HEK293 (cell line): ENCODE data around the gene USP1.
A peak's percentile ranks its signal among the peaks of the same experiment; 100 is the strongest.

Experiments
- CTCF ChIA-PET: fragments of 350-600 bp; formaldehyde crosslinking; extraction: SDS; loops from one replicate; lab custom pipeline; 2021; ENCODE audit warnings: antibody characterized with exemption; lab: Yijun Ruan, JAX
- POLR2A ChIA-PET: fragments of 300-600 bp; formaldehyde crosslinking; extraction: SDS; loops from one replicate; lab custom pipeline; 2020; ENCODE audit warnings: antibody characterized with exemption, inconsistent platforms; lab: Yijun Ruan, JAX
- H3K27ac ChIP-seq: fragments of 200-500 bp; sonication (Bioruptor generic); 2 replicates; pipeline ENCODE4 v1.5.1; 2014; ENCODE audit warnings: low read depth, low read length, control low read depth, inconsistent platforms; ENCODE audit errors: extremely low read depth
- H3K36me3 ChIP-seq, 2 experiments: fragments of 200-500 bp in 1 of 2; sonication (Bioruptor generic) in 1 of 2; 1 replicate in 1 of 2; 2 replicates in 1 of 2; pipeline ENCODE4 v1.5.1; 2014 to 2017; ENCODE audit warnings: inconsistent platforms in 2 of 2, low read length in 2 of 2; ENCODE audit not compliant: control insufficient read depth in 2 of 2, insufficient read depth in 1 of 2
- H3K4me1 ChIP-seq: fragments of 200-500 bp; sonication (Bioruptor generic); 2 replicates; pipeline ENCODE4 v1.5.1; 2014; ENCODE audit warnings: mild to moderate bottlenecking, low read length, inconsistent platforms; ENCODE audit not compliant: control insufficient read depth, insufficient read depth
- H3K4me3 ChIP-seq: 2 replicates; pipeline ENCODE4 v1.5.1; 2011; ENCODE audit warnings: low read depth, mild to moderate bottlenecking, control low read depth, low read length, moderate library complexity
- H3K9me3 ChIP-seq: fragments of 200-500 bp; sonication (Bioruptor generic); 2 replicates; pipeline ENCODE4 v1.5.1; 2014; ENCODE audit warnings: low read depth, low read length, inconsistent platforms; ENCODE audit not compliant: control insufficient read depth, insufficient read depth
- TCF7L2 ChIP-seq: IDR thresholded peaks from 2 replicates; pipeline ENCODE4 v1.6.1; 2011; ENCODE audit warnings: low read depth, mild to moderate bottlenecking, inconsistent platforms, low read length, moderate library complexity, borderline replicate concordance
- YY2 ChIP-seq: fragments of 450-650 bp; formaldehyde crosslinking; IDR thresholded peaks from 2 replicates; pipeline ENCODE4 v1.5.1; 2016; ENCODE audit warnings: missing biosample characterization, missing genetic modification characterization
- ZBTB1 ChIP-seq: fragments of 450-650 bp; formaldehyde crosslinking; IDR thresholded peaks from 2 replicates; pipeline ENCODE4 v1.5.1; 2016; ENCODE audit warnings: missing biosample characterization, missing genetic modification characterization
- ZBTB17 ChIP-seq: fragments of 450-650 bp; formaldehyde crosslinking; IDR thresholded peaks from 2 replicates; pipeline ENCODE4 v1.5.1; 2016; ENCODE audit warnings: missing biosample characterization, missing genetic modification characterization
- ZBTB48 ChIP-seq: fragments of 450-650 bp; formaldehyde crosslinking; IDR thresholded peaks from 2 replicates; pipeline ENCODE4 v1.5.1; 2016; ENCODE audit warnings: missing biosample characterization, missing genetic modification characterization
- ZNF184 ChIP-seq: fragments of 450-650 bp; IDR thresholded peaks from 2 replicates; pipeline ENCODE4 v1.5.1; 2018; ENCODE audit warnings: missing biosample characterization, mild to moderate bottlenecking, missing genetic modification characterization
- ZNF211 ChIP-seq: fragments of 450-650 bp; formaldehyde crosslinking; IDR thresholded peaks from 2 replicates; pipeline ENCODE4 v1.5.1; 2016; ENCODE audit warnings: low read depth, missing biosample characterization, missing genetic modification characterization
- ZNF214 ChIP-seq: fragments of 450-650 bp; formaldehyde crosslinking; IDR thresholded peaks from 2 replicates; pipeline ENCODE4 v1.5.1; 2017; ENCODE audit warnings: missing biosample characterization, mild to moderate bottlenecking, missing genetic modification characterization, borderline replicate concordance
- ZNF423 ChIP-seq: fragments of 450-650 bp; formaldehyde crosslinking; IDR thresholded peaks from 2 replicates; pipeline ENCODE4 v1.5.1; 2016; ENCODE audit warnings: missing biosample characterization, missing genetic modification characterization
- ZNF514 ChIP-seq: fragments of 450-650 bp; formaldehyde crosslinking; IDR thresholded peaks from 2 replicates; pipeline ENCODE4 v1.5.1; 2016; ENCODE audit warnings: missing biosample characterization, missing genetic modification characterization
- ZNF548 ChIP-seq: fragments of 450-650 bp; formaldehyde crosslinking; IDR thresholded peaks from 2 replicates; pipeline ENCODE4 v1.5.1; 2016; ENCODE audit warnings: missing biosample characterization, missing genetic modification characterization
- ZNF658 ChIP-seq: fragments of 450-650 bp; formaldehyde crosslinking; IDR thresholded peaks from 2 replicates; pipeline ENCODE4; 2016; ENCODE audit warnings: missing biosample characterization, missing genetic modification characterization
- ZNF843 ChIP-seq: fragments of 450-650 bp; formaldehyde crosslinking; IDR thresholded peaks from 2 replicates; pipeline ENCODE4 v1.5.1; 2016; ENCODE audit warnings: missing biosample characterization, missing genetic modification characterization
- ZSCAN30 ChIP-seq: fragments of 450-650 bp; IDR thresholded peaks from 2 replicates; pipeline ENCODE4 v1.5.1; 2018; ENCODE audit warnings: missing biosample characterization, mild to moderate bottlenecking, missing genetic modification characterization, moderate library complexity
- TF ChIP-seq, protein P1 (sequence below): fragments of 450-650 bp; formaldehyde crosslinking; IDR thresholded peaks from 2 replicates; pipeline ENCODE4 v1.5.1; 2017; ENCODE audit warnings: missing biosample characterization, missing genetic modification characterization
- TF ChIP-seq, protein P2 (sequence below): fragments of 450-650 bp; formaldehyde crosslinking; IDR thresholded peaks from 2 replicates; pipeline ENCODE4 v1.5.1; 2016; ENCODE audit warnings: missing biosample characterization, missing genetic modification characterization
- TF ChIP-seq, protein P3 (sequence below): fragments of 450-650 bp; formaldehyde crosslinking; optimal IDR thresholded peaks from 2 replicates; pipeline ENCODE3; 2016; ENCODE audit warnings: missing biosample characterization, mild to moderate bottlenecking, missing genetic modification characterization

USP1 gene

DNA sequence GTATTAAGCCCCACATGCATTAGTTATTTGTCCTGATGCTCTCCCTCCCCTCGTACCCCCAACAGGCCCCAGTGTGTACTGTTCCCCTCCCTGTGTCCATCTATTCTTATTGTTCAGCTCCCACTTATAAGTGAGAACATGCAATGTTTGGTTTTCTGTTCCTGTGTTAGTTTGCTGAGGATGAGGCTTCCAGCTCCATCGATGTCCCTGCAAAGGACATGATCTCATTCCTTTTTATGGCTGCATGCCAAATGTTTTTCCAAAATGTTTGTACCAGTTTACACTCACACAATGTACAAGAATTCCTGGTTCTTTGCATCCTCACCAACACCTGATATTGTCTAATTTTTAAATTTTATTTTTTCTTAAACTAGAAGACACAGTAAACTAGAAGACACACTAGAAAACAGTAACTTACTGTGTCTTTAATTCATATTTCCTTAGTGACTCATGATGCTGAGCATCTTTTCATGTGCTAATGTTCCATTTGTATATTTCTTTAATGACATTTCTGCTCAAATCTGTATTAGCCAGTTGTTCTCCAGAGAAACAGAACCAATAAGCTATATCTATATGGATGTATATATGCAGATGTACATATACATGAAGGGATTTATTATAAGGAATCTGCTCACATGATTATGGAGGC lies 19.4 kb upstream of the USP1 start:
- H3K9me3 ChIP-seq = no peaks in the 10 kb centered on the region
- H3K27ac ChIP-seq = no peak overlapping the region
- H3K4me3 ChIP-seq = no peak overlapping the region
- CTCF ChIA-PET = interaction anchor here (0.9 to 3.1 kb wide), 2 partner anchors 11 to 26 kb away, joined by 9 to 16 read pairs; no protein-coding TSS in a partner anchor
- 0 out of 2 replicates have a peak, but pooled peaks have one; percentile 44 for TF ChIP-seq ZBTB17 (tag by site-specific recombination)
- TF ChIP-seq, protein P1, sequence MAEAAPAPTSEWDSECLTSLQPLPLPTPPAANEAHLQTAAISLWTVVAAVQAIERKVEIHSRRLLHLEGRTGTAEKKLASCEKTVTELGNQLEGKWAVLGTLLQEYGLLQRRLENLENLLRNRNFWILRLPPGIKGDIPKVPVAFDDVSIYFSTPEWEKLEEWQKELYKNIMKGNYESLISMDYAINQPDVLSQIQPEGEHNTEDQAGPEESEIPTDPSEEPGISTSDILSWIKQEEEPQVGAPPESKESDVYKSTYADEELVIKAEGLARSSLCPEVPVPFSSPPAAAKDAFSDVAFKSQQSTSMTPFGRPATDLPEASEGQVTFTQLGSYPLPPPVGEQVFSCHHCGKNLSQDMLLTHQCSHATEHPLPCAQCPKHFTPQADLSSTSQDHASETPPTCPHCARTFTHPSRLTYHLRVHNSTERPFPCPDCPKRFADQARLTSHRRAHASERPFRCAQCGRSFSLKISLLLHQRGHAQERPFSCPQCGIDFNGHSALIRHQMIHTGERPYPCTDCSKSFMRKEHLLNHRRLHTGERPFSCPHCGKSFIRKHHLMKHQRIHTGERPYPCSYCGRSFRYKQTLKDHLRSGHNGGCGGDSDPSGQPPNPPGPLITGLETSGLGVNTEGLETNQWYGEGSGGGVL (tag by site-specific recombination) = 0 out of 2 replicates have a peak, but pooled peaks have one; percentile 14
- no peak for TF ChIP-seq TCF7L2
- TF ChIP-seq ZNF214 (tag by site-specific recombination) = peak; percentile 90
- no peaks in the 10 kb centered on the region for H3K36me3 ChIP-seq
- POLR2A ChIA-PET = interaction anchor here (0.6 kb wide), 1 partner anchor 18 kb away, joined by 3 read pairs; no protein-coding TSS in a partner anchor
- no peaks in the 10 kb centered on the region for H3K4me1 ChIP-seq

DNA sequence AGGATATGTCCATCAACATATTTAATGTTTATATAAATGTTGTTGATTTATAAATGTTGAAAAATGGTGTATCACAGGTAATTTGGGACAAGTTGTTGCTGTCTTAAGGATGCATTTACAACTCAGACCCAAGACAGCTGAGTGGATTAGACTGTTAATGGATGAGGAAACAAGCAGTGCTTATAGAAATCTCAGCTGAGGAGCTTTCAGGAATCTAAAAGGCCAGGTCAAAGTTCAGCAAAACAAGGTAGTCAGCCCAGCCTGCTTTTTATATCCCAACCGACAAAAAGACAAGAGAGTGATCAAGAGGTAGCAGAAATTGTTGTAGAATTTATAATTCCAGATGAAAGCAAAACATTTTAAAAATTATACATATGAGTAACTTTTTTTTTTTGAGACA lies 16.6 kb upstream of the USP1 start:
- no peak for TF ChIP-seq ZNF423 (tag by site-specific recombination)
- TF ChIP-seq ZNF843 (tag by site-specific recombination) = no peak
- POLR2A ChIA-PET = no interaction called here
- Histone ChIP-seq H3K4me1 (no peaks in the 10 kb centered on the region), H3K36me3 (no peaks in the 10 kb centered on the region), H3K9me3 (no peaks in the 10 kb centered on the region), H3K4me3 (no peak overlapping the region), H3K27ac (no peak overlapping the region)
- CTCF ChIA-PET = interaction anchor here (0.7 kb wide), 1 partner anchor 236 kb away, joined by 6 read pairs; no protein-coding TSS in a partner anchor

DNA sequence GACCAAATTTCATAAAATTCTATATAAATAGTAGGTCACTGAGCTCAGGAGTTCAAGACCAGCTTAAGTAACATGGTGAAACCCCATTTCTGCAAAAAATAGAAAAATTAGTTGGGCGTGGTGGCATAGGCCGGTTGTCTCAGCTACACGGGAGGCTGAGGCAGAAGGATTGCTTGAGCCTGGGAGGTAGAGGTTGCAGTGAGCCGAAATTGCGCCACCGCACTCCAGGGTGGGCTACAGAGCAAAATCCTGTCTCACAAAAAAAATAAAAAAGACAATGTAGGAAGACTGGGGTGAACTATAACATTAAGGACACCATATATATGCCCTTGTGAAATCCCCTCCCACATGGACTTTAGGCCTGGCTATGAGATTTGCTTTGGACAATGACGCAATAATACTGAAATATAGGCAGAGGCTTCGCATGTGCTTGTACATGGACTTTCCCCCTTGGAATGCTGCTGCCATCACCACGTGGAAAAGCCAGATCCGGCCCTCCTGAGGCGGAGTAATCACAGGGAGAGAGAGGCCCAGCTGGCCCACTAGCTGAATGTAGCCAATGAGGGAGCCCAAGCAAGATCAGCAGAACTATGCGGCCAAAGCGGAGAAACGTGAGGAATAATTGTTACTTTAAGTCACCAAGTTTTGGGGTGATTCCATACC lies 13.1 kb upstream of the USP1 start:
- no peaks in the 10 kb centered on the region for H3K9me3 ChIP-seq
- ChIA-PET POLR2A (interaction anchor here (0.7 to 2.4 kb wide), 2 partner anchors 13 to 342 kb away, joined by 3 to 11 read pairs; partner anchors contain the start of gene USP1), CTCF (interaction anchor here (0.8 kb wide), 1 partner anchor 15 kb away, joined by 3 read pairs; no protein-coding TSS in a partner anchor)
- no peak overlapping the region for H3K27ac ChIP-seq
- no peaks in the 10 kb centered on the region for H3K4me1 ChIP-seq
- TF ChIP-seq YY2 (tag by site-specific recombination) (no peak), ZNF548 (tag by site-specific recombination) (no peak), ZBTB48 (tag by site-specific recombination) (no peak), ZSCAN30 (tag by site-specific recombination) (no peak), ZNF211 (no peak), ZNF514 (tag by site-specific recombination) (no peak), ZNF658 (no peak), ZBTB1 (tag by site-specific recombination) (no peak), ZNF184 (tag by site-specific recombination) (no peak)
- TF ChIP-seq, protein P2, sequence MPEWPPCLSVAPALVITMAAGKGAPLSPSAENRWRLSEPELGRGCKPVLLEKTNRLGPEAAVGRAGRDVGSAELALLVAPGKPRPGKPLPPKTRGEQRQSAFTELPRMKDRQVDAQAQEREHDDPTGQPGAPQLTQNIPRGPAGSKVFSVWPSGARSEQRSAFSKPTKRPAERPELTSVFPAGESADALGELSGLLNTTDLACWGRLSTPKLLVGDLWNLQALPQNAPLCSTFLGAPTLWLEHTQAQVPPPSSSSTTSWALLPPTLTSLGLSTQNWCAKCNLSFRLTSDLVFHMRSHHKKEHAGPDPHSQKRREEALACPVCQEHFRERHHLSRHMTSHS (tag by site-specific recombination) = no peak
- TF ChIP-seq, protein P3, sequence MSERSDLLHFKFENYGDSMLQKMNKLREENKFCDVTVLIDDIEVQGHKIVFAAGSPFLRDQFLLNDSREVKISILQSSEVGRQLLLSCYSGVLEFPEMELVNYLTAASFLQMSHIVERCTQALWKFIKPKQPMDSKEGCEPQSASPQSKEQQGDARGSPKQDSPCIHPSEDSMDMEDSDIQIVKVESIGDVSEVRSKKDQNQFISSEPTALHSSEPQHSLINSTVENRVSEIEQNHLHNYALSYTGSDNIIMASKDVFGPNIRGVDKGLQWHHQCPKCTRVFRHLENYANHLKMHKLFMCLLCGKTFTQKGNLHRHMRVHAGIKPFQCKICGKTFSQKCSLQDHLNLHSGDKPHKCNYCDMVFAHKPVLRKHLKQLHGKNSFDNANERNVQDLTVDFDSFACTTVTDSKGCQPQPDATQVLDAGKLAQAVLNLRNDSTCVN (tag by site-specific recombination) = no peak
- H3K36me3 ChIP-seq = no peaks in the 10 kb centered on the region
- H3K4me3 ChIP-seq = no peak overlapping the region
